Upper lobe of left lung (tissue), 4 donors: ENCODE results near the gene SPRING1.

Source experiments
- CTCF ChIP-seq, 6 experiments: fragments of 450-650 bp in 4 of 6; fragments of 200-600 bp in 2 of 6; sonication (generic) in 2 of 6; IDR thresholded peaks; one replicate each; pipeline ENCODE4 v1.5.1; 2016 to 2019; ENCODE audit warnings: antibody characterized with exemption in 6 of 6
- POLR2AphosphoS5 ChIP-seq, 2 donors: sonication (generic); formaldehyde crosslinking; IDR thresholded peaks; one replicate each; pipeline ENCODE4 v1.5.1; 2017; ENCODE audit warnings: antibody characterized with exemption in 2 of 2

GRCh38 chr12:116700066-116700465, 37.8 kb downstream of the SPRING1 start:
- no peak for TF ChIP-seq POLR2AphosphoS5 (IDR thresholded peaks at IDR 0.05)
- no peak for TF ChIP-seq CTCF (IDR thresholded peaks at IDR 0.05)
